ENCODE measurements around the gene ABLIM2.

GRCh38 chr4:8135666-8136065, 22.9 kb downstream of the ABLIM2 start:
- no peak for TF ChIP-seq CTCF (IDR thresholded peaks at IDR 0.05)
- no peak for TF ChIP-seq POLR2A (IDR thresholded peaks at IDR 0.05)
